Occipital lobe (tissue), 2 donors: ENCODE measurements around the gene VARS1. TPM values are rescaled to one million over a fixed set of nuclear protein-coding genes. Genes with fewer than 3 reads are reported as not detected.

Experiments used
- DNase-seq: peaks from one replicate; lab custom pipeline; 2025; lab: John Stamatoyannopoulos, UW
- total RNA-seq: library from RNA; depleted of rRNA; stranded (reverse); fragments of >200 nt; gene quantifications from one replicate; pipeline ENCODE4 v1.2.3, GENCODE V29; 2014

The VARS1 gene
- total RNA-seq, 1 donor from 2014 or later, result 25.6 TPM

DNA sequence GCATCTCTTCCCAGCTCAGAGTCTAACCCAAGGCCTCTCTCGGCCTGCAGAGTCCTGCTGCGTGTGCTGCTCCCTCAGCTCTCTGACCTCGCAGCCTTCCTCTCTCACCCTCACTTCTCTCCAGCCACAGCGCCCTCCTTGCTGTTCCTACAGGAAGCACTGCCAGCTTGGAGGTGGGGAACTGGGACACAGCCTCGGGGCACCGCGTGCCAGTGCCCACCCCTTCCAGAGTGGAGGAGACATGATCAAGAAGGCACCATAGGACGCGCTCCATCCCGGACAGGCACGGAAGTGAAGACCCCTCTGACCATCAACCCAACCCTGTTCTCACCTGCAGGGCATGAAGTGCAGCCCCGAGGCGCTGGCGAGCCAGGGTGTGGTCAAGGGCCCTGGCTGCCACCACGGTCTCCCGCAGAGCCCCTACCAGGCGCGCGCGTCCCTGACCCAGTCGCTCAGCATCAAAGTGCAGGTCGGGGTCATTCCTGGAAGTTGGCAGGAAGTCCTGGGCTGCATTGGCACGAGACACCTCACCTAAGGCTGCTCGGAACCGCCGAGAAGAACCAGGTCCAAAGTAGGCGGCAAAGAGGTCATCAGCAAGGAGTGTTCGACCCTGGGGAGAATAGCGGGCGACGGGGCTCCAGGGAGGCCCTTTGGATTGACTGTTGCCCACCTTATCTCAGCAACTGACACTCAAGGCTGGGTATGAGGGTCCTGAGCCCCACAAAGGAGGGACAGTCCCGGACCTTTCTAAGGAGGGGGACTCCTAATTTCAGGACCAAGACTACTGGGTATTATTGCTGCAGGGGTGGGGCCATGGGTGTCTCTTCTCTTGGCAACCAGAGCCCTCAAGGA lies 19.7 kb downstream of the VARS1 start:
- no peak for DNase-seq

DNA sequence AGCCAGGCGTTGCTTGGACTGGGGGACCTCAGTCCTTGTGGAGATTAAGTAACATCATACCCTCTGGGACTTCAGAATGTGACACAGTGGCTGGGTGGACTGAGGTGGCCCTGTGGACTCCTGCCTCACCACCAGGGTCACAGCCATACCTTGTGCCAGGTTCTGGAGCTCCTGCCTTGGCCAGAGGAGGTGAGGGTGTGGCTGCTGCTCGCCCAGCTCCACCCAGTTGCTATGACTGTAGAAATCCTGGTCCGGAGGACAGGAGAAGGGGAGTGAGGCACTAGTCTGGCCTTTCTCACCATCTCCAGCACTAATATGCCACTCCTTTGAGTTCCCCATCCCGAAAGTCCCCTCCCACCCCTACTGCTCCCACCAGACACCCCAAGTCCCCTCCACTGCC lies 20.4 kb downstream of the VARS1 start:
- no peak for DNase-seq

DNA sequence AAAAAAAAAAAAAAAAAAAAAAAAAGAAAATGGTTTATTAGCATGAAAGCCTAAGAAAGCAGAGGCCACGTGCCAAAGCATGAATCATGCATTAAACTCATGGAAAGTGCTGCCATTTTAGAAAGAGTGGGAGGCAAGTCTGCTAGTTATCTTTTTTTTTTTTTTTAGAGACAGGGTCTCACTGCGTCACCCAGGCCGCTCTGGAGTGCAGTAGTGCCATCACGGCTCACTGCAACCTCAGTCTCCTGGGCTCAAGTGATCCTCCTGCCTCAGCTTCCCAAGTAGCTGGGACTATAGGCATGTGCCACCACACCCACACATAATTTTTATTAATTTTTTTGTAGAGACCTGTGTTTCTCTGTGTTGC lies 23.6 kb downstream of the VARS1 start:
- DNase-seq, result no peak

DNA sequence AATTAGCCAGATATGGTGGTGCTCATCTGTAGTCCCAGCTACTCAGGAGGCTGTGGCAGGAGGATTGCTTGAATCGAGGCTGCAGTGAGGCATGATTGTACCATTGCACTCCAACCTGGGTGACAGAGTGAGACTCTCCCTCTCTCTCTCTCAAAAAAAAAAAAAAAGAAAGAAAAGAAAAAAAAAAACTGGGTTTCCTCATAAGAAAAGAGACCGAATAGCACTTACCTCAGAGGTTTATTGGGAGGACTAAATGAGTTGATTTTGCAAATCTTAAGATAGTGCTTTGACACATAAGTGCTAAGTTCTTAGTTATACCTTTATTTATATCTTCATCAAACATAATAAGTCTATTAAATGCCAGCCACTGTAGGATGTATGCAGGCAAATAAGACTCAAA lies 24.7 kb downstream of the VARS1 start:
- no peak for DNase-seq

DNA sequence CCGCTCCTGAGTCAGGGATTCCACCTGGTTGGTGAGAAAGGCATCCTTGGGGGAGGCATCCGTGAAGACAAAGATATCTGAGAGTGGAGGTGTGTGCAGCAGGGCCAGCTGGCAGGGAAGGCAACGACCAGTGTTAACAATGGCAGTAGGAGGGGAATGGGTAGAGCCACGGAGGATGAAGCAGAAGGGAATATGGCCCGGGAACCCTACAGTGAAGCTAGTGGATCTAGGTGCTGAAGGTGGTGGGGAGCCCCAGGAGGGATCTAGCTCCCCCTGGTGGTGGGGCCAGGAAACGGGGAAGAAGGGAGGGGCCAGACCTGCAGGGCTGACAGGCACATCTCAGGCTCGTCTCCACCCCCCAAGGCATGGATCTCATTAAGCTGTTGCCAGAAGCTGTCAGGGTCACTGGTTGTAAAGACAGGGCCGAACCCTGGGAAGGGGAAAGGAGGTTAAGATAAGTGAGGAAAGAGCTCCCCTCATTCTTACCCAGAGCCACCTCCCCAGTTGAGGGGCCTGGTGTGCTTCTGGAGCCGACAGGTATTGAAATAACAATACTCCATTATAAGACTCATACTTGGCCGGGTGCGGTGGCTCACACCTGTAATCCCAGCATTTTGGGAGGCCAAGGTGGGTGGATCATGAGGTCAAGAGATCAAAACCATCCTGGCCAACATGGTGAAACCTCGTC lies 25.7 kb downstream of the VARS1 start:
- DNase-seq, result no peak

DNA sequence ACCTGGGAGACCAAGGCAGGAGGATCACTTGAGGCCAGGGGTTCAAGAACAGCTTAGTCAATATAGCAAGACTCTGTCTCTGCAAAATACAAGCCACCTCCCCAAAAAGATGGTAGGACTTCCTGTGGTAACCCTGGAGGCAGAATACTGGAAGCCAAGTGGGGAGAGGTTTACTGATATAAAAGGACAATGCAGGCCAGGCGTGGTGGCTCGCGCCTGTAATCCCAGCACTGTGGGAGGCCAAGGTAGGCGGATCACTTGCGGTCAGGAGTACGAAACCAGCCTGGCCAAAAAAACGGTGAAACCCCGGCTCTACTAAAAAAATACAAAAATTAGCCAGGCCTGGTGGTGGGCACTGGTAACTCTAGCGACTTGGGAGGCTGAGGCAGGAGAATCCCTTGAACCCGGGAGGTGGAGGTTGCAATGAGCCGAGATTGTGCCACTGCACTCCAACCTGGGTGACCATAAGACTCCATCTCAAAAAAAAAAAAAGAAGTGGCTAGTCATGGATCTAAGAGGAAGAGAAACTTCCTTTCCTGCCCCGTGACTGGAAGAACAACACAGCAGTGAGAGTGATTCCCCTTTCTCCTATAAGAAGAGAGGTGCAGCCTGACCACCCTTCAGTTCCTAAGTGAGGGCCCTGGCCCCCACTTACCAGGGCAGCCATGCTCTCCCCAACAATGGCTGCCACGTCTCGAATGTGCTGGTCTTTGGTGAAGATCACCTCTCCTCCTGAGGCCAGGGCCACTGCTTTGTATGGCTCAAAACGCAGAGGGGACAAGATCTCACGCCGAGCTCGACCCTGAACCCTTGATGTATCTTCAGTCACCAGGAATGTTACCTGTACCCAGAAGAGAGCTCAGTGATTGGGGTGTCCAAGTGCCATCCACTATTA lies 26.9 kb downstream of the VARS1 start:
- no peak for DNase-seq

DNA sequence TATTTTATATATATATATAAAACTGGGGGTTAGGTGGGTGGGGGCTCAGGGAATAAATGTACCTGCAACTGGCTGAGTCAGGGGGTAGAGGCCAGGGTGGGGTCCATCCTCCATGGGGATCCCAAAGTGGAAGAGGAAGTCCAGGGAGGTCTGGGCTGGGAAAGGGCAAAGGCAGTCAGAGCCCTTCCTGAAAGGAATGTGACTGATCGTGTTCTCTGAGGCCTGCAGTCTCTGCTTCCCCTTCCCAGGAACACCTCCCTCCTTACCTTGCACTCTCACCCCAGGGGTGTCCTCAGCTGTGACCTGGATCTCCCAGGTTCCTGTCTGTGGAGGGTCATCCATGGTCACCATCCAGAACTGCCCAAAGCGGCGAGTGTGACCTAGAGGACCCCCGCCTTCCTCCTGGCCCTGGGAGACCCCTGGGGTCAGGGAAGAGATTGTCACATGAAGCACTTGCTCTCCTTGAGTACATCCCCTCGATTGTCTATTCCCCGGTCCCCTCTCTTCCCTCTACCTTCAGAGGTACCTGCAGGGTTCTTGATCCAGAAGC lies 28.4 kb downstream of the VARS1 start:
- DNase-seq, result no peak

DNA sequence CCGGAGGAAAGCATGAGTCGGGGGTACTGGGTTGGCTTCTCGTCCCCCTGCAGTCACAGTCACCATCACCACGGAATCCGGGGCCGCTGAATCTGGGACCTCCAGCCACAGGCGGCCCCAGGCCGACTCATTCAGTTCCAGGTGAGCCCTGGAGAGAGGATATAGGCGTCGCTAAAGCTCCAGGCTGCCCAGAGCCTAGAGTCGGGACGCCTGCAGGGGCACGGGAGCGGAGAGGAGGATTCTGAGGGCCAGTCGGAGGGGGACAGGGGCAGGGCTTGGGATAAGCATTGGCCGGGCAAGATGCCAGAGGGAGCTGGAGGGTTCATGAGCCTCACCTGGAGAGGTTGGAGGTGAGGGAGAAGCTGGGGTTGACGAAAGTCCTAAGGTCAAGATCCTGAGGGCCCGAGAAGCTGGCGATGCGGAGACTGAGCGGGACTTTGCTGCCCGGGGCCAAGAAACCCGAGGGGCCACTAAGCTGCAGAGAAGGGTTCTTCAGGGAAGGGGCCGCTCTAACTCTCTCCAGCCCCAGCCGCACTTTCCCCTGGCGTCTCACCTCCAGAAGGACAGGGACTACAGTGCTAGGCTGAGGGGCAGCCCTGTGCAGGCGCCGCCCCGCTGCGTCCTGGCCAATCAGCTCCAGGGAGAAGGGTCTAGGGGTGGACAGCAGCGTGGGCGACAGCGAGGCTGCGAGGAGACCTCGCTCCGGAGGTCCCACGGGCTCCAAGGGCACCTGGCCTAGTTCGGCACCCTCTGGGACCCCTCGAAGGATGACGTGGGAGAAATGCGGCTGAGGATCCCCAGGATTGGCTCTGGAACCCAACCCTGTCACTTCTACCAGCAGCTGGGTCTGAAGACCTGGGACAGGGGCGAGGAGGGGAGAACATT lies 29.4 kb downstream of the VARS1 start:
- DNase-seq, result no peak

DNA sequence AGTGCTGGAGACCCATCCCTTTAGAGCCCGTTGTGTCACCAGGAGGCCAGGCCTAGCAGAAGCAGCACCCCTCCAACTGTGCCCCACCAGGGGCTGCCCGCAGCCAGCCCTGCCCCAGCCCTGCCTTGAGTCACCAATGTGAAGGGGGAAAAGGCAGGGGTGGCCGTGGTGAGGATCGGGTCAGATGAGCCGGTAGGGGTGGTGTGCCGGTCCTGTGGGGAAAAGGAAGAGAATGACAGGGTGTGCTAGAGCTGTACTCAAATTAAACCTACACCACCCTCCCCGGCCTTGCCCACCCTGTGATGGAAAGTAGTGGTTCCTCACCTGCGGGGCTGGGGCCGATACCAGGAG lies 30.0 kb downstream of the VARS1 start:
- DNase-seq, result no peak

DNA sequence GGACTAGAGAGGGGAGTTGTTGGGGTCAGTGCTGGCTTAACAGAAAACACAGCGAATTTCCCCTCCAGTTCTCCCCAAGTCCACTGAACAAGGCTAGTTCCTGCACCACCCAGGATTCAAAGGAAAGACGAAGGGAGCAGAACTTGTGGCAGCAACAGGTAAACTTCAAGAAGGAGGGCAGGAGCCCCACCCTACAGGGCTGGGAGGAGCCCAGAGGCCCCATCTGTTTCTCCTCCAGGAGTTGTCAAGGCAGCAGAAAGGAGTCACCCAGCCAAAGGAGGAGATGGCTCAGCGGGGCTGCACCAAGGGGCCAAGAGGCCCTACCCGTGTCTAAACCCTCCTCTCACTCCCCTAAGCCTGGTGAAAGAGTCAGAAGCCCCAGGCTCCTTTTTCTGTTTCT lies 31.4 kb downstream of the VARS1 start:
- no peak for DNase-seq

DNA sequence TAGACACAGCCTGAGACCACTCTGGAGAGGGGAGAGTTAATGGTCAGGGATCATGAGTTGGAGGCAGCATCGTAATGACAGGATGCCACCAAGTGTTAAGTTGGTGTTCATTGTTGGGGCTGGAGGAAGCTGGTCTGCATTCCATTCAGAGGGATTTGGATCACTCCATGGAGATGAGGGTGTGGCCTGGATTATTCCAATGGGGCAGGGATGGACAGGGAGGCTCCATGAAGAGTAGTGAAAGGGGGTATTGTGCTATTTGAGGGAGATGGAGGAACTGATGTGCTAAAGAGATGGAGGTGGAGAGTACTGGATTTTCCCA lies 32.0 kb downstream of the VARS1 start:
- DNase-seq, result no peak

DNA sequence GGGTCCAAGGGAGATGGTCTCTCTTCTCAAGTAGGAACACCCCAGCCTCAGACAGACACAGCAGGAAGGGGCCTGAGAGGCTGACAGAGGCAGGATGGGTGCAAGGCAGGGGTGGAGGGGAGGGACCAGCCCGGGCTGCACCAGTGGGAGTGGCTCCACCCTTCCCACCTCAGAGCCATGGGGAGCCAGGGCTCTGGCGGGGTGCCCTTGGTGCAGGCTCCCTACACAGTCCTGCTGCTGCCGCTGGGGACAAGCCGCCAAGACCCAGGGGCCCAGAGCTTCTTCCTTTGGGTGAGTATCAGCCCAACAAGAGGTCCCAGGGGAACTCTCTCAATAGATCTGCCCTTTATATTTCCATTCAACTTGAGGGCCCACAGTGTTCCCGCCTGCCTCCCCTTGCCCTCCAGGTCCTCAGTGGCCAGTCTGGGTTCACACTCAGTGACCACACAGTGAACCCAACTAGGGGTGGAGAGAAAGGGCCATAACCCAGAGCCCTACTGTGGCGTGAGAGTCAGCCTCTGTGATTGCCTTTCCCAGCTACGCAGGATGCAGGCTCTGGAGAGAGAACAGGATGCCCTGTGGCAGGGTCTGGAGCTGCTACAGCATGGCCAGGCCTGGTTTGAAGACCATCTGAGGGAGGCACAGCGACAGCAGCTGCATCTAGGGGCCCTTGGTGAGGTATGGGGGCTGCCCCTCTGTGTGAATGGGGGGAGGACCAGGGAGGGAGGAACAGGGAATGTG lies 32.5 kb downstream of the VARS1 start:
- DNase-seq, result no peak

DNA sequence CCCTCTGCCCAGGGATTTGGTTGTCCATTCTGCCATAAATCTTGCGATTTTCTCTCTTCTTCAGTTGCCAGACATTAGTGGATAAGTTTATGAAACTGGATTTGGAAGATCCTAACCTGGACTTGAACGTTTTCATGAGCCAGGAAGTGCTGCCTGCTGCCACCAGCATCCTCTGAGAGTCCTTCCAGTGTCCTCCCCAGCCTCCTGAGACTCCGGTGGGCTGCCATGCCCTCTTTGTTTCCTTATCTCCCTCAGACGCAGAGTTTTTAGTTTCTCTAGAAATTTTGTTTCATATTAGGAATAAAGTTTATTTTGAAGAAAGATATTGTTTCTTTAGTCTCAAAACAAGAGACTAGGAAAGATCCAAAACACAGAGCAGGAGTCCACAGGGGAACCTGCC lies 33.2 kb downstream of the VARS1 start, which contains the start of gene SAPCD1:
Gene SAPCD1, plus strand, starts transcription at position 301 of the 400 bp plus-strand sequence. CDS start 399 bp downstream, outside the sequence.
- no peak for DNase-seq

DNA sequence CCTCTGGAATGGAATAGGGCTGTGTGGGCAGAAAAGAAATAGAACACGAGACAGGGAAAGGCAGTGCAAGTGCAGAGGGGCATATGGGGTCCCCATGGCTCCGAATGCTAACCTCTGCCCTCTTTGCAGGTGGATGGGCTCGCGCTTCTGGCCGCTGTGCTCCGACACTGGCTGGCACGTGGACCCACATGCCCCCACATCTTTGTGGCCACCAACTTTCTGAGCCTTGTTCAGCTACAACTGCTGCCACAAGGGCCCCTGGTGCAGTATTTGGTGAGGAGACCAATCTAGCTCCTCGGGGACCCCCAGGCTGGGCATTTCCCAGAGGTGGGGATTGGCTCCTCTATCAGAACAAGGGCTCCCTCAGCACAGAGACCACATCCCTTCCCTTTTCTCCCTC lies 34.2 kb downstream of the VARS1 start:
- no peak for DNase-seq

DNA sequence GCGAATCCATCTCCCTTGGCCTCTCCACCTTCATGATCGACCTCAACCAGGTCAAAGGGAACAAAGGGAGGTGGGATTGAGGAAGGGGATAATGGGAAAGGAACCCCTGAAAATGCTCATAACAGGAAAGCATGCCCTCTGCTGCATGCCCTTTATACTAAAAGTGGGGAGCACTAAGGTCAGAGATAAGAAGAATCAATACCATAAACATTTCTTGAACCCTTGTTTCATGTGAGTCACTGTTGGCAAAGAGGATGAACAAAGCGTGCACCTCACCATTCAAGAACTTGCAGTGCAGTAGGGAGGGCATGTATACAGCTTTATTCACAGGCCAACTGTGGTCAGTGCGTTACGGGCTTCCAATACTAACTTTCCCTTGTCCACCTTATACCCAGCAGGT lies 34.8 kb downstream of the VARS1 start:
- no peak for DNase-seq

DNA sequence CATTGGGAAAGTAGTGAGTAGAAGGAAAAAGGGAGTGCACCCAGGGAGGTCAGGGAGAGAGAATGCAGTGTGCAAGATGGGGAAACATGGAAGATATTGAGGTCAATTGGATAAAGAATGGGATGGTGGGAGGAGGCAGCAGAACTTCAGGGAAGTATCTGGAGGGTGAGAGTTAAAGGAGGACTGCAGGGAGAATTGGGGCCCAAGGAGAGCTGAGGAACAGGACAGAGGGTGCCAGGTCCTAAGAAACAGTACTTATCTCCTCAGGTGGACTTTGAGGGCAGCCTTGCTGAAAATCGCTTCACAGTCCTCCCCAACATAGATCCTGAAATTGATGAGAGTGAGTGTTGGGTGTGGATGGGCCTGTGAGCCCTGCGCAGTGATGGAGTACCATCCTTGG lies 37.3 kb downstream of the VARS1 start:
- DNase-seq, result no peak

DNA sequence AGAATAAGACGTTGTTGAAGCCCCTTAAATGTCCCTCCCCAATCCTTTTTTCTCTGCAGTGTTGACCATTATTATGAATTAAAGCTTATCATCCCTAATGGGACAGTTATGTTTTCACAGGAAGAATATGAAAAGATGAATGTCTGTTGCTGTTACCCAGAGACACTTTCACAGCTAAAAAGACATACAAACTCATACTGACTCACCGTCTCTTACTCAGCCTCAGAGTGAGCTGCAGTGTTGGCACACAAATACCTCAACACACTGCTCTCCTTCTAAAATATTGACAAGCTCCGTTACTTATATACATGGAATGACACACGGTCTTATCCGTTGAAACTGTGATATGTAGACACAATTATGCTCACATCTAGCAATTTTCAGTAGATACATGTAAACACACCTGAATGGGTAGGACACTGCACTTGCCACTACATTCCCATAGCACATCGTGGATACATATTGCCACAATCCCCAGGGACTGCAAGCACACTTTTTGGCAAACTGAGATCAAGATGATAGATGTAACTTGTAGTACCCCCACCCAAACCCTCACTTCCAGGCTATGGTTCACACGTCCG lies 42.7 kb downstream of the VARS1 start:
- no peak for DNase-seq

DNA sequence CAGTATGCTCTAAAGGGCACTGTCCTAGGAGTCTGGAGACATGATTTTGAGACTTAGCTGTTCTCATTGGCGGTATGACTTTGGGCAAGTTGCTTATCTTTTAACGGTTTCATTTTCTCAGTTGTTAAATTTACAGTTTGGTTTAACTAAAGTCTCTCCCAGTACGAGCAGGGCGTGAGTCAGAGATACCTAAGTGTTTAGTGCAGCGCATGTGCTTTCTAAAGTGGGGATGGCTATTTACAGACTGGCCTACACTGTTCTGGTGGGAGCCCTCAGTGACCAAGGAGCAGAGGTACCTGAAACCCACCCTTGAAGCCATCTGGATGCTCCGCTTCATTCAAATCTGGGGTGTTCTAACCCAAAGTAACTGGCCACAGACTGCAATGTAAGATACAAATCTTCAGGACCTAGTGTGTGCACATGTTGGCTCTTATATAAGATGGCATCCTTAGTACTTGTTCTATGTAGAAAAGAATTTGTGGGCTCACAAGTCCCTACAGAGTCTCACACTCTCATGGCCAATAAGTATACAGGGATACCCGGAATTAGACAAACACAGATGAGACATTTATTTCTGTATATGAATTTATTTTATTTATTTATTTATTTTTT lies 45.0 kb downstream of the VARS1 start:
- DNase-seq, result no peak

DNA sequence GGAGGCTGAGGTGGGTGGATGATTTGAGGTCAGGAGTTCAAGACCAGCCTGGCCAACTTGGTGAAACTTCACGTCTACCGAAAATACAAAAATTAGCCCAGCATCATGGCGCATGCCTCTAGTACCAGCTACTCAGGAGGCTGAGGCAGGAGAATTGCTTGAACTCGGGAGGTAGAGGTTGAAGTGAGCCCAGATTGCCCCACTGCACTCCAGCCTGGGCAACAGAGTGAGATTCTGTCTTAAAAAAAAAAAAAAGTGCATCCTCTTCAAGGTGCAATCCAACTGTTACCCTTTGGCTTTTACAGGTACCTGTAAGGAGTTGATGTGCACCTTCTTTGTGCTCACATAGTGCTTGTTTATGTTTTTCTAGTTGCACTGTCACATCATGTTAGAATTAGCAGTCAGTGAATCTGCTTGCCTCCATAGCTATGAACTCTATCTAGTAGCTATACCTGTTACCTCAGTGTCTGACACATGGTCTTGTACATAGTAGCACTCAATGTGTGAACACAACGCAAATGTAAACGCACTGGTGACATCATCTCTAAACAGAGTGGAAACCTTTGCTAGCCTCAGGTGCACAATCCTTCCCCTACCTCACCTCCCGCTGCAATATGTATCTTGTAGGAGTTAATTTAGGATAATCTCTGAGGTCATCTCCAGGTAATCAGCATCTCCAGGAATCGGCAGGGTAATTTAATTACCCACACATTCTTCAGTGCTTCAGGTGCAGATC lies 46.1 kb downstream of the VARS1 start:
- no peak for DNase-seq
